Measurements from ENCODE around the gene MRM2.

DNA sequence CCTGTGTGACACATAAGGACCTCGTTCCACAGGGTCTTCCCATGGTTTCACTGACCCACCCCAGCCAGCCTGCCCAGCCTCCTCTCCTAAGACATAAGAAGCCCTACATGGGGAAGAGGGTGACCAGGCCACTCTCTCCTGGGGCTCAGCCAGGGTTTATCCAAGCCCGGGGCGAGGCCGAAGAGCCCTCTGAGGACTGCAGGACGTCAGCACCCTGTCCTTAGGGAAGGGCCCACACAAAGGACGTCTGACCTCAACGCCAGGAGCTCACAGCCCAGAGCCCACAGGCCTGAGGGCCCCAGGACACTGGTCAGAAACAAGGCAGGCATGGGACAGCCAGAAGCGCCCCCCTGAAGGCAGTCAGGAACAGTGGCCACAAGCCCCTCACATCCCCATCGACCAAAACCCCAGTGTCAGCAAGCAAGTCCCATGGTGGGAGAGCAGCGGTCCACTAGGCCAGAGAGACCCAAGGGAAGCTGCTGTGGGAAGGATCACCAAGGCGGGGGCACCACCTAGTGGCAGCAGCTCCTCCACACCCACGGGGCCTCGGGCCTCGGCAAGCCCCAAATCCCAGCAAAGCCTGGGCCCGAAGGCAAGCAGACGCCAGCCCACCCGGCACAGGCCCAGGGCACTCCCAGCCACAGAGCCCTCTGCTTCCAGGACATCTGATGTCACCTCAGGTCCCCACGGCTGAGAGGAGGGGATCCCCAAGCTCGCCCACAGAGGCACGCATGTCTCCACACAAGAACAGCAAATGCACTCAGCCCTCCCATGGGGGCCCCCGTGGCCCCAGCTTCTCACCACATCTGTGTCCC is 32.7 kb downstream of the MRM2 start:
- TF ChIP-seq HDAC6 (IDR thresholded peaks at IDR 0.05; ENCODE audit: unreplicated experiment) = no peak
- no peak for TF ChIP-seq TCF12 (IDR thresholded peaks at IDR 0.05; ENCODE audit: low read depth, low read length)
- TF ChIP-seq, protein P1, sequence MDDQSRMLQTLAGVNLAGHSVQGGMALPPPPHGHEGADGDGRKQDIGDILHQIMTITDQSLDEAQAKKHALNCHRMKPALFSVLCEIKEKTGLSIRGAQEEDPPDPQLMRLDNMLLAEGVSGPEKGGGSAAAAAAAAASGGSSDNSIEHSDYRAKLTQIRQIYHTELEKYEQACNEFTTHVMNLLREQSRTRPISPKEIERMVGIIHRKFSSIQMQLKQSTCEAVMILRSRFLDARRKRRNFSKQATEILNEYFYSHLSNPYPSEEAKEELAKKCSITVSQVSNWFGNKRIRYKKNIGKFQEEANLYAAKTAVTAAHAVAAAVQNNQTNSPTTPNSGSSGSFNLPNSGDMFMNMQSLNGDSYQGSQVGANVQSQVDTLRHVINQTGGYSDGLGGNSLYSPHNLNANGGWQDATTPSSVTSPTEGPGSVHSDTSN (IDR thresholded peaks at IDR 0.05; ENCODE audit: insufficient replicate concordance, low read depth, low read length) = no peak
- no peak for TF ChIP-seq CHD2 (IDR thresholded peaks at IDR 0.05; ENCODE audit: borderline replicate concordance, low read depth, low read length)
- TF ChIP-seq, protein P2, sequence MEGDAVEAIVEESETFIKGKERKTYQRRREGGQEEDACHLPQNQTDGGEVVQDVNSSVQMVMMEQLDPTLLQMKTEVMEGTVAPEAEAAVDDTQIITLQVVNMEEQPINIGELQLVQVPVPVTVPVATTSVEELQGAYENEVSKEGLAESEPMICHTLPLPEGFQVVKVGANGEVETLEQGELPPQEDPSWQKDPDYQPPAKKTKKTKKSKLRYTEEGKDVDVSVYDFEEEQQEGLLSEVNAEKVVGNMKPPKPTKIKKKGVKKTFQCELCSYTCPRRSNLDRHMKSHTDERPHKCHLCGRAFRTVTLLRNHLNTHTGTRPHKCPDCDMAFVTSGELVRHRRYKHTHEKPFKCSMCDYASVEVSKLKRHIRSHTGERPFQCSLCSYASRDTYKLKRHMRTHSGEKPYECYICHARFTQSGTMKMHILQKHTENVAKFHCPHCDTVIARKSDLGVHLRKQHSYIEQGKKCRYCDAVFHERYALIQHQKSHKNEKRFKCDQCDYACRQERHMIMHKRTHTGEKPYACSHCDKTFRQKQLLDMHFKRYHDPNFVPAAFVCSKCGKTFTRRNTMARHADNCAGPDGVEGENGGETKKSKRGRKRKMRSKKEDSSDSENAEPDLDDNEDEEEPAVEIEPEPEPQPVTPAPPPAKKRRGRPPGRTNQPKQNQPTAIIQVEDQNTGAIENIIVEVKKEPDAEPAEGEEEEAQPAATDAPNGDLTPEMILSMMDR (IDR thresholded peaks at IDR 0.05 in 2 of 3, conservative IDR thresholded peaks at IDR 0.05 in 1 of 3; ENCODE audit: control insufficient read depth in 2 of 3, extremely low read depth in 1 of 3, insufficient read depth in 1 of 3, low read depth in 3 of 3, low read length in 3 of 3) = peak; percentile 74 to 88 (median 88)
- TF ChIP-seq EP300 (IDR thresholded peaks at IDR 0.05; ENCODE audit: borderline replicate concordance in 1 of 2, control insufficient read depth in 1 of 2, low read depth in 2 of 2, low read length in 2 of 2) = peak in 1 of 2 experiments; percentile 53; a peak in 1 of 4 replicates
- no peak for TF ChIP-seq NRF1 (conservative IDR thresholded peaks at IDR 0.05; ENCODE audit: low read depth, low read length)
- no peak for TF ChIP-seq EZH2 (IDR thresholded peaks at IDR 0.05; ENCODE audit: borderline replicate concordance, control insufficient read depth, low read depth, low read length)
- no peak for TF ChIP-seq SREBF1 (IDR thresholded peaks at IDR 0.05; ENCODE audit: low read length)
- 0 out of 2 replicates have a peak, but pooled peaks have one; percentile 37 for TF ChIP-seq LARP7 (IDR thresholded peaks at IDR 0.05)
- TF ChIP-seq RAD21 (IDR thresholded peaks at IDR 0.05; ENCODE audit: insufficient read depth, low read depth, low read length) = peak; percentile 84
